ENCODE results near the gene ZPBP2. TPM values are rescaled to one million over a fixed set of nuclear protein-coding genes. Genes with fewer than 3 reads are reported as not detected.

Gene ZPBP2
- total RNA-seq, 1 donor from 2014 or later = not detected

GRCh38 chr17:39823407-39824054 is 44.5 kb upstream of the ZPBP2 start:
- DNase-seq (ENCODE audit: low spot score in 2 of 2) = no peak
- intact Hi-C loops (cut with DNase I) = no loop called here
- Histone ChIP-seq H3K36me3 (no peaks in the 10 kb centered on the region), H3K4me1 (no peaks in the 10 kb centered on the region), H3K27ac (no peak overlapping the region), H3K27me3 (no peaks in the 10 kb centered on the region), H3K9me3 (no peaks in the 10 kb centered on the region), H3K4me3 (no peak overlapping the region)
- TF ChIP-seq, protein P1, sequence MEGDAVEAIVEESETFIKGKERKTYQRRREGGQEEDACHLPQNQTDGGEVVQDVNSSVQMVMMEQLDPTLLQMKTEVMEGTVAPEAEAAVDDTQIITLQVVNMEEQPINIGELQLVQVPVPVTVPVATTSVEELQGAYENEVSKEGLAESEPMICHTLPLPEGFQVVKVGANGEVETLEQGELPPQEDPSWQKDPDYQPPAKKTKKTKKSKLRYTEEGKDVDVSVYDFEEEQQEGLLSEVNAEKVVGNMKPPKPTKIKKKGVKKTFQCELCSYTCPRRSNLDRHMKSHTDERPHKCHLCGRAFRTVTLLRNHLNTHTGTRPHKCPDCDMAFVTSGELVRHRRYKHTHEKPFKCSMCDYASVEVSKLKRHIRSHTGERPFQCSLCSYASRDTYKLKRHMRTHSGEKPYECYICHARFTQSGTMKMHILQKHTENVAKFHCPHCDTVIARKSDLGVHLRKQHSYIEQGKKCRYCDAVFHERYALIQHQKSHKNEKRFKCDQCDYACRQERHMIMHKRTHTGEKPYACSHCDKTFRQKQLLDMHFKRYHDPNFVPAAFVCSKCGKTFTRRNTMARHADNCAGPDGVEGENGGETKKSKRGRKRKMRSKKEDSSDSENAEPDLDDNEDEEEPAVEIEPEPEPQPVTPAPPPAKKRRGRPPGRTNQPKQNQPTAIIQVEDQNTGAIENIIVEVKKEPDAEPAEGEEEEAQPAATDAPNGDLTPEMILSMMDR (IDR thresholded peaks at IDR 0.05) = no peak

DNA sequence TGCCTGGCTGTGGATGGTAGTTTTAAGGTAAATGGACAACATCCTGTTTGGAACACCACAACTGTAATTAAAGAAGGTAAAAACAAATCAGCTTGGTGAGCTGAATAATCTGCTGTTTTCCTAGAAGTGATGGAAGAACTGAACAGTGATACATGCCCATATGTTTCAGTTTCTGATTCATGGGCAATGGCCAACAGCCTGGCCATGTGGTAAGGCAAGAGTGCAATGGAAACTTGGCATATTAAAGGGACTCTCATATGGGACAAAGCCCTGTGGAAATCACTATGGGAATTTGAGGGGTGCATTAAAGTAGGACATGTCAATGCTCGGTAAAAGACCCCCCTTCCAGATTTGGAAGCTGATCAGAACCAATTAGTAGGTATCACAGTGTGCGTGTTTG is 41.7 kb upstream of the ZPBP2 start:
- H3K9me3 ChIP-seq = no peaks in the 10 kb centered on the region
- intact Hi-C loops (cut with DNase I) = no loop called here
- no peak for DNase-seq (ENCODE audit: low spot score in 2 of 2)
- no peaks in the 10 kb centered on the region for H3K27me3 ChIP-seq
- TF ChIP-seq, protein P1 (IDR thresholded peaks at IDR 0.05) = no peak
- no peak overlapping the region for H3K27ac ChIP-seq
- H3K4me3 ChIP-seq = no peak overlapping the region
- H3K36me3 ChIP-seq = no peaks in the 10 kb centered on the region
- no peaks in the 10 kb centered on the region for H3K4me1 ChIP-seq

GRCh38 chr17:39828443-39828842 is 39.6 kb upstream of the ZPBP2 start:
- H3K9me3 ChIP-seq = no peaks in the 10 kb centered on the region
- no peaks in the 10 kb centered on the region for H3K36me3 ChIP-seq
- intact Hi-C loops (cut with DNase I) = no loop called here
- no peak overlapping the region for H3K4me3 ChIP-seq
- no peak overlapping the region for H3K27ac ChIP-seq
- TF ChIP-seq, protein P1 (IDR thresholded peaks at IDR 0.05) = no peak
- no peak for DNase-seq (ENCODE audit: low spot score in 2 of 2)
- H3K4me1 ChIP-seq = no peaks in the 10 kb centered on the region
- H3K27me3 ChIP-seq = no peaks in the 10 kb centered on the region

DNA sequence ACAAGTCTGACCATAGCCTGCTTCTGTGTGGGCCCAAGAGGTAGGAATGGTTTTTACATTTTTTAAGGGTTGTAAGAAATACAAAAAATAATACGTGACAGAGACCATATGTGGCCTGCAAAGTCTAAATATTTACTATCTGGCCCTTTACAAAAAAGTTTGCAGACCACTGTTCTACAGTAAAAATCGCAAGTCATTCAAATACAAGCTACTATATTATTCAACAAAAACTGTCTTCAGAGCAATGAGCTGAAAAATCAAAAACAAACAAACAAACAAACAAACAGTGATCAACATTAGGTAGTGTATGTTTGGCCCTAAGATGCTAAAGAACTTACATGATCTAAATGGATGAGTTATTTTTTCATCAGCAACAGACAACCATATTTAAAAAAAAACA is 36.4 kb upstream of the ZPBP2 start:
- no peak overlapping the region for H3K4me3 ChIP-seq
- H3K27me3 ChIP-seq = no peaks in the 10 kb centered on the region
- H3K36me3 ChIP-seq = no peaks in the 10 kb centered on the region
- no peaks in the 10 kb centered on the region for H3K4me1 ChIP-seq
- TF ChIP-seq, protein P1 (IDR thresholded peaks at IDR 0.05) = no peak
- H3K27ac ChIP-seq = no peak overlapping the region
- intact Hi-C loops (cut with DNase I) = no loop called here
- peaks cover 0 to under 1% of the 10 kb centered on the region in 2 donors for H3K9me3 ChIP-seq
- DNase-seq (ENCODE audit: low spot score in 2 of 2) = no peak

DNA sequence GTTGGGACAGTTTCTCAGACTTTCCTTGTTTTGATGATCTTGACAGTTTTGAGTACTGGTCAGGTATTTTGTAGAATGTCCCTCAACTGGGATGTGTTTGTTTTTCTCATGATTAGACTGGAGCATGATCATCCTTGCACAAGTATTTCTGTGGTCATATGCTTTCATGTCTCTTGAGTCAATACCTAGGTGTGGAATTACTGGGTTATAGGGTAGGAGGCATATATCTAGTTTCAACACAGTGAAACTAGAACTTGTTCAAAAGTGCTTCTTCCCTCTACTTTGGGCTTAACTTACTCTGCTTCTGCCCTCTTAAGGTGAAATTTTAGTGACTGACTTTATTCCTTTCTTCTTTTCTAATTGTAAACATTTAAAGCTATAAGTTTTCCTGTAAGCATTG is 34.0 kb upstream of the ZPBP2 start:
- no peak for DNase-seq (ENCODE audit: low spot score in 2 of 2)
- H3K27ac ChIP-seq = no peak overlapping the region
- H3K4me1 ChIP-seq = no peaks in the 10 kb centered on the region
- intact Hi-C loops (cut with DNase I) = no loop called here
- TF ChIP-seq, protein P1 (IDR thresholded peaks at IDR 0.05) = no peak
- no peaks in the 10 kb centered on the region for H3K36me3 ChIP-seq
- H3K9me3 ChIP-seq = peaks cover 0 to 19% of the 10 kb centered on the region in 2 donors
- H3K4me3 ChIP-seq = no peak overlapping the region
- H3K27me3 ChIP-seq = no peaks in the 10 kb centered on the region
